HepG2 (cell line): Measurements from ENCODE around the gene IKZF3. TPM values are rescaled to one million over a fixed set of nuclear protein-coding genes. Genes with fewer than 3 reads are reported as not detected.

Experiments used
- ATM ChIP-seq: fragments of 450-650 bp; IDR thresholded peaks from 2 replicates; pipeline ENCODE4 v1.7.1; 2017; ENCODE audit warnings: mild to moderate bottlenecking, borderline replicate concordance
- DR1 ChIP-seq: sonication (generic); formaldehyde crosslinking; IDR thresholded peaks from 2 replicates; pipeline ENCODE4 v1.8.0; 2021; ENCODE audit warnings: mild to moderate bottlenecking, missing genetic modification reagents, inconsistent platforms
- HIVEP1 ChIP-seq: sonication (generic); formaldehyde crosslinking; IDR thresholded peaks from 2 replicates; pipeline ENCODE4 v1.4.0; 2020; ENCODE audit warnings: mild to moderate bottlenecking, missing genetic modification reagents
- ISX ChIP-seq: sonication (generic); formaldehyde crosslinking; conservative IDR thresholded peaks from 2 replicates; pipeline ENCODE4 v1.5.0; 2020; ENCODE audit warnings: missing genetic modification reagents
- MAZ ChIP-seq, 2 experiments: sonication (generic) in 1 of 2; formaldehyde crosslinking in 1 of 2; IDR thresholded peaks; 2 replicates each; pipeline versions ENCODE4 v1.5.0 to v1.6.1; 2012 to 2020; ENCODE audit warnings: low read depth in 2 of 2, mild to moderate bottlenecking in 2 of 2, borderline replicate concordance in 1 of 2, improper control_type of control experiment in 1 of 2, low read length in 1 of 2, missing genetic modification reagents in 1 of 2, moderate library complexity in 1 of 2
- NCOA2 ChIP-seq: sonication (generic); formaldehyde crosslinking; IDR thresholded peaks from 2 replicates; pipeline ENCODE4 v1.8.0; 2022; ENCODE audit warnings: inconsistent platforms
- RFXANK ChIP-seq: IDR thresholded peaks from 2 replicates; pipeline ENCODE4 v1.6.1; 2016
- SIX1 ChIP-seq: sonication (generic); formaldehyde crosslinking; IDR thresholded peaks from 2 replicates; pipeline ENCODE4 v1.4.0; 2020; ENCODE audit warnings: missing genetic modification reagents, borderline replicate concordance
- SNRNP70 ChIP-seq: fragments of 200-400 bp; formaldehyde crosslinking; IDR thresholded peaks from 2 replicates; pipeline ENCODE4 v1.6.1; 2017; ENCODE audit warnings: mild to moderate bottlenecking, low read depth, low read length, moderate library complexity
- TCF12 ChIP-seq, 2 experiments: fragments of 450-650 bp in 1 of 2; sonication (generic) in 1 of 2; formaldehyde crosslinking in 1 of 2; IDR thresholded peaks; 2 replicates each; pipeline versions ENCODE4 v1.6.1 to v1.8.0; 2017 to 2022; ENCODE audit warnings: antibody characterized with exemption in 1 of 2, mild to moderate bottlenecking in 1 of 2, missing genetic modification reagents in 1 of 2, moderate library complexity in 1 of 2
- TSC22D2 ChIP-seq: sonication (generic); formaldehyde crosslinking; IDR thresholded peaks from 2 replicates; pipeline ENCODE4 v1.5.1; 2020; ENCODE audit warnings: missing genetic modification reagents, mild to moderate bottlenecking, borderline replicate concordance
- ZBTB7A ChIP-seq: sonication (generic); formaldehyde crosslinking; IDR thresholded peaks from 2 replicates; pipeline ENCODE4 v1.8.0; 2022; ENCODE audit warnings: mild to moderate bottlenecking, missing genetic modification reagents
- ZFP37 ChIP-seq: sonication (generic); formaldehyde crosslinking; IDR thresholded peaks from 2 replicates; pipeline ENCODE4 v1.4.0; 2020; ENCODE audit warnings: missing genetic modification reagents, borderline replicate concordance
- ZNF121 ChIP-seq: sonication (generic); formaldehyde crosslinking; IDR thresholded peaks from 2 replicates; pipeline ENCODE4 v1.5.0; 2020; ENCODE audit warnings: mild to moderate bottlenecking, missing genetic modification reagents
- ZNF232 ChIP-seq: sonication (generic); formaldehyde crosslinking; IDR thresholded peaks from 2 replicates; pipeline ENCODE4 v1.4.0; 2020; ENCODE audit warnings: missing genetic modification reagents, borderline replicate concordance
- ZNF251 ChIP-seq: sonication (generic); formaldehyde crosslinking; IDR thresholded peaks from 2 replicates; pipeline ENCODE4 v1.9.0; 2021; ENCODE audit warnings: mild to moderate bottlenecking, missing genetic modification reagents
- ZNF329 ChIP-seq: sonication (generic); formaldehyde crosslinking; IDR thresholded peaks from 2 replicates; pipeline ENCODE4 v1.9.0; 2021; ENCODE audit warnings: low read depth, mild to moderate bottlenecking, missing genetic modification reagents
- ZNF577 ChIP-seq: sonication (generic); formaldehyde crosslinking; IDR thresholded peaks from 2 replicates; pipeline ENCODE4 v1.4.0; 2020; ENCODE audit warnings: mild to moderate bottlenecking, low read depth, missing genetic modification reagents, borderline replicate concordance
- ZNF766 ChIP-seq: sonication (generic); formaldehyde crosslinking; IDR thresholded peaks from 2 replicates; pipeline ENCODE4 v1.5.0; 2020; ENCODE audit warnings: missing genetic modification reagents, borderline replicate concordance
- polyA plus RNA-seq, 8 experiments: library from polyadenylated mRNA; depleted of rRNA in 3 of 8; stranded (reverse) in 7 of 8; unstranded in 1 of 8; fragments of >200 nt; fragmentation: Illumina TruSeq in 4 of 8; extraction: Trizol in 4 of 8; gene quantifications; 2 replicates each; pipeline versions ENCODE4 v1.2.1 to v1.2.3, GENCODE V29; 2011 to 2016; ENCODE audit warnings: low read depth in 4 of 8, missing spikeins in 1 of 8, mixed read lengths in 1 of 8; ENCODE audit not compliant: insufficient read depth in 1 of 8
- total RNA-seq, 5 experiments: library from RNA; depleted of rRNA; stranded (reverse); fragments of >200 nt; fragmentation: Illumina TruSeq; extraction: Trizol; gene quantifications; 2 replicates each; pipeline ENCODE4 v1.2.3, GENCODE V29; 2016; ENCODE audit warnings: low read depth in 1 of 5
- TF ChIP-seq, protein P1 (sequence below): sonication (generic); formaldehyde crosslinking; IDR thresholded peaks from 2 replicates; pipeline ENCODE4 v1.8.0; 2022; ENCODE audit warnings: mild to moderate bottlenecking, missing genetic modification reagents
- TF ChIP-seq, protein P2 (sequence below): IDR thresholded peaks from 2 replicates; pipeline ENCODE4 v1.6.1; 2016; ENCODE audit warnings: low read depth, missing genetic modification reagents, missing compliant biosample characterization
- TF ChIP-seq, protein P3 (sequence below): IDR thresholded peaks from 2 replicates; pipeline ENCODE4 v1.6.1; 2016

Gene IKZF3
- total and polyA plus RNA-seq, 2 of the 13 experiments (the other 11 are each of a cell fraction or from before 2014, with no cell fraction given), result not detected

DNA sequence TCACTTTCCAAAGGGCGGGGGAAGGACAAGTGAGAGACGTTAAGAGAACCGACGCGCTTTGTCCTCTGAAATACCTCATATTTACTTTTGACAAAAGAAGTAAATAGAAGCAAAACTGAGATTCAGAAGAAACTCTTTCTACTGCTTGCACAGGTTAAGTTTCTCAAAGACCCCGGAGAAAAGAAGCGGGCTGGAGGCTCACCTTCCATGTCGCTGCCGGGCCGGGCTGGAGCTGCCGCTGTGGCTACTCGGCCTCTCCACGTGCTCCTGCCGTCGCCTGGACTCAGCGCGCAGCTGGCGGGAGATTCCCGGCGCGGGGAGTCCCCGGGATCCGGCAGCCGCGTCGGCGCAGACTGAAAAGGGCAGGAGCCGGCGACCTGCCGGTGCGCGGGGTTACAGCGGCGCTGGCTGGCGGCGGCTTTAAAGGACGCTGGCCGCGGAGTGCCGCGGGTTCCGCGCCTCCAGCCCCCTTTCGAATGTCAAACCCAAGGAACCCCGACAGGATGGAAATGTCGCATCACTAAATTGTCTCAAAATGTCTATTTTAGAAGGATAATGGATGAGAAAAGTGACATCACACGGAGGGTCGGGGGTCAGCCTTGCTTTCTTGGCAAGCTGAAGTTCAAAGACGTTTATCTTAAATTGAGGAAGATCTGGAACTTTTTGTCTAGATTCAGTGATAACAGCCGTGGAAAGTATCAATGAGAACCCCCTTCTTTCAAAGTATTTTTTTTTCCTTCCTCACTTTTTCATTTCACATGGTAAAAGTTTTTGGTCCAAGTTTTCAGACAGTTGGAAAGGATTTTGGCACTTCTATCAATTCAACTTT lies at the start of gene IKZF3 (continued):
- TF ChIP-seq, protein P1, sequence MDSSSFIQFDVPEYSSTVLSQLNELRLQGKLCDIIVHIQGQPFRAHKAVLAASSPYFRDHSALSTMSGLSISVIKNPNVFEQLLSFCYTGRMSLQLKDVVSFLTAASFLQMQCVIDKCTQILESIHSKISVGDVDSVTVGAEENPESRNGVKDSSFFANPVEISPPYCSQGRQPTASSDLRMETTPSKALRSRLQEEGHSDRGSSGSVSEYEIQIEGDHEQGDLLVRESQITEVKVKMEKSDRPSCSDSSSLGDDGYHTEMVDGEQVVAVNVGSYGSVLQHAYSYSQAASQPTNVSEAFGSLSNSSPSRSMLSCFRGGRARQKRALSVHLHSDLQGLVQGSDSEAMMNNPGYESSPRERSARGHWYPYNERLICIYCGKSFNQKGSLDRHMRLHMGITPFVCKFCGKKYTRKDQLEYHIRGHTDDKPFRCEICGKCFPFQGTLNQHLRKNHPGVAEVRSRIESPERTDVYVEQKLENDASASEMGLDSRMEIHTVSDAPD, result peak; percentile 83; the same call in 1 of the 2 replicates
- TF ChIP-seq, protein P2, sequence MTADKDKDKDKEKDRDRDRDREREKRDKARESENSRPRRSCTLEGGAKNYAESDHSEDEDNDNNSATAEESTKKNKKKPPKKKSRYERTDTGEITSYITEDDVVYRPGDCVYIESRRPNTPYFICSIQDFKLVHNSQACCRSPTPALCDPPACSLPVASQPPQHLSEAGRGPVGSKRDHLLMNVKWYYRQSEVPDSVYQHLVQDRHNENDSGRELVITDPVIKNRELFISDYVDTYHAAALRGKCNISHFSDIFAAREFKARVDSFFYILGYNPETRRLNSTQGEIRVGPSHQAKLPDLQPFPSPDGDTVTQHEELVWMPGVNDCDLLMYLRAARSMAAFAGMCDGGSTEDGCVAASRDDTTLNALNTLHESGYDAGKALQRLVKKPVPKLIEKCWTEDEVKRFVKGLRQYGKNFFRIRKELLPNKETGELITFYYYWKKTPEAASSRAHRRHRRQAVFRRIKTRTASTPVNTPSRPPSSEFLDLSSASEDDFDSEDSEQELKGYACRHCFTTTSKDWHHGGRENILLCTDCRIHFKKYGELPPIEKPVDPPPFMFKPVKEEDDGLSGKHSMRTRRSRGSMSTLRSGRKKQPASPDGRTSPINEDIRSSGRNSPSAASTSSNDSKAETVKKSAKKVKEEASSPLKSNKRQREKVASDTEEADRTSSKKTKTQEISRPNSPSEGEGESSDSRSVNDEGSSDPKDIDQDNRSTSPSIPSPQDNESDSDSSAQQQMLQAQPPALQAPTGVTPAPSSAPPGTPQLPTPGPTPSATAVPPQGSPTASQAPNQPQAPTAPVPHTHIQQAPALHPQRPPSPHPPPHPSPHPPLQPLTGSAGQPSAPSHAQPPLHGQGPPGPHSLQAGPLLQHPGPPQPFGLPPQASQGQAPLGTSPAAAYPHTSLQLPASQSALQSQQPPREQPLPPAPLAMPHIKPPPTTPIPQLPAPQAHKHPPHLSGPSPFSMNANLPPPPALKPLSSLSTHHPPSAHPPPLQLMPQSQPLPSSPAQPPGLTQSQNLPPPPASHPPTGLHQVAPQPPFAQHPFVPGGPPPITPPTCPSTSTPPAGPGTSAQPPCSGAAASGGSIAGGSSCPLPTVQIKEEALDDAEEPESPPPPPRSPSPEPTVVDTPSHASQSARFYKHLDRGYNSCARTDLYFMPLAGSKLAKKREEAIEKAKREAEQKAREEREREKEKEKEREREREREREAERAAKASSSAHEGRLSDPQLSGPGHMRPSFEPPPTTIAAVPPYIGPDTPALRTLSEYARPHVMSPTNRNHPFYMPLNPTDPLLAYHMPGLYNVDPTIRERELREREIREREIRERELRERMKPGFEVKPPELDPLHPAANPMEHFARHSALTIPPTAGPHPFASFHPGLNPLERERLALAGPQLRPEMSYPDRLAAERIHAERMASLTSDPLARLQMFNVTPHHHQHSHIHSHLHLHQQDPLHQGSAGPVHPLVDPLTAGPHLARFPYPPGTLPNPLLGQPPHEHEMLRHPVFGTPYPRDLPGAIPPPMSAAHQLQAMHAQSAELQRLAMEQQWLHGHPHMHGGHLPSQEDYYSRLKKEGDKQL, result 0 out of 2 replicates have a peak, but pooled peaks have one; percentile 20
- TF ChIP-seq ZNF121, result no peak; the same call in 1 of the 2 replicates
- TF ChIP-seq ZNF766 (CRISPR knock-in tag), result peak; percentile 99
- peak; percentile 96 for TF ChIP-seq TSC22D2 (CRISPR knock-in tag)
- TF ChIP-seq ZNF329 (CRISPR knock-in tag), result peak; percentile 76
- peak; percentile 63 for TF ChIP-seq NCOA2 (CRISPR knock-in tag)
- no peak for TF ChIP-seq SNRNP70
- TF ChIP-seq SIX1 (CRISPR knock-in tag), result peak; percentile 44; the same call in 1 of the 2 replicates
- peak; percentile 100 for TF ChIP-seq HIVEP1 (CRISPR knock-in tag)
- peak; percentile 89 for TF ChIP-seq ZBTB7A (CRISPR knock-in tag)
- peak; percentile 68 for TF ChIP-seq DR1
- peak; percentile 99 for TF ChIP-seq ZNF232 (CRISPR knock-in tag)
- TF ChIP-seq MAZ (IDR thresholded peaks at IDR 0.05; ENCODE audit: borderline replicate concordance, low read depth, low read length), result no peak
- TF ChIP-seq MAZ (CRISPR knock-in tag; IDR thresholded peaks at IDR 0.05; ENCODE audit: low read depth), result peak; percentile 84
- no peak; the same call in 1 of the 2 replicates for TF ChIP-seq ISX (CRISPR knock-in tag)
- TF ChIP-seq TCF12 (IDR thresholded peaks at IDR 0.05), result no peak
- TF ChIP-seq TCF12 (CRISPR knock-in tag; IDR thresholded peaks at IDR 0.05), result peak; percentile 74
- TF ChIP-seq, protein P3, sequence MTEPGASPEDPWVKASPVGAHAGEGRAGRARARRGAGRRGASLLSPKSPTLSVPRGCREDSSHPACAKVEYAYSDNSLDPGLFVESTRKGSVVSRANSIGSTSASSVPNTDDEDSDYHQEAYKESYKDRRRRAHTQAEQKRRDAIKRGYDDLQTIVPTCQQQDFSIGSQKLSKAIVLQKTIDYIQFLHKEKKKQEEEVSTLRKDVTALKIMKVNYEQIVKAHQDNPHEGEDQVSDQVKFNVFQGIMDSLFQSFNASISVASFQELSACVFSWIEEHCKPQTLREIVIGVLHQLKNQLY (CRISPR knock-in tag), result peak; percentile 44; the same call in 1 of the 2 replicates
- no peak for TF ChIP-seq ATM
- no peak for TF ChIP-seq ZNF577
- TF ChIP-seq ZNF251 (CRISPR knock-in tag), result 0 out of 2 replicates have a peak, but pooled peaks have one; percentile 54
- TF ChIP-seq RFXANK (CRISPR knock-in tag), result no peak
- TF ChIP-seq ZFP37 (CRISPR knock-in tag), result peak; percentile 98
